Measurements from ENCODE around the gene TMEM120B.
"Not testable (repeated sequence)": the region's sequence is repeated elsewhere in the genome, so short reads cannot be mapped to it uniquely, and the experiment has no call there.

Gene TMEM120B

DNA sequence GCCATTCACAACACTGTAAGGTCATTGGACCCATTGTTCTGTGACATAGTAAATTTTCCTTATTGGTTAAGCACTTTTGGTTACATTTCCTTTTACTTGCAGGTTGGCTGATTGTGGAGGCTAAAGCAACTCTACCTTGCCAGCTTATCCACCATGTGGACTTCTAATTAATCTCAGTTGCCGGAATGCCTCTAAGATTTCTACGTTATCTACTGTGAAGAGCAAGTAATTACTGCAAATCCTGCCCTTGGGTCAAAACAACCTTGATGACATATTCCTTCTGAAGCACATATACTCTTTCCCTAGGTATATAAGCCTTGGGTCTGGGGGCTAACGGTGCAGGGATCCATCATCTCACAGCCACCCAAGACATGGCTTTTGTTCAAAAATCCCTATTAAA, 23.6 kb upstream of the TMEM120B start:
- Histone ChIP-seq H2AFZ (ENCODE audit: low read length) (no peak overlapping the region), H3K9me3 (ENCODE audit: insufficient read depth, low read depth, low read length) (no peaks in the 10 kb centered on the region), H3K9me2 (replicated peaks; ENCODE audit: low read depth, low read length) (no peaks in the 10 kb centered on the region), H3K27me3 (ENCODE audit: insufficient read depth, low read length, poor library complexity, severe bottlenecking) (no peaks in the 10 kb centered on the region), H3F3A (ENCODE audit: low read depth) (no peaks in the 10 kb centered on the region), H4K20me1 (ENCODE audit: insufficient read depth, low read length, poor library complexity, severe bottlenecking) (no peaks in the 10 kb centered on the region), H3K79me2 (ENCODE audit: insufficient read depth, low read length) (no peaks in the 10 kb centered on the region), H3K36me3 (ENCODE audit: insufficient read depth, low read length) (no peaks in the 10 kb centered on the region), H3K4me2 (ENCODE audit: low read depth, low read length, poor library complexity, severe bottlenecking) (no peak overlapping the region), H3K4me1 (ENCODE audit: insufficient read depth, low read length, poor library complexity, severe bottlenecking) (peaks cover 8% of the 10 kb centered on the region), H3K4me3 (ENCODE audit: low read length, poor library complexity, severe bottlenecking) (no peak overlapping the region), H3K9ac (ENCODE audit: low read depth, low read length, poor library complexity, severe bottlenecking) (no peak overlapping the region)
- TF ChIP-seq, protein P1, sequence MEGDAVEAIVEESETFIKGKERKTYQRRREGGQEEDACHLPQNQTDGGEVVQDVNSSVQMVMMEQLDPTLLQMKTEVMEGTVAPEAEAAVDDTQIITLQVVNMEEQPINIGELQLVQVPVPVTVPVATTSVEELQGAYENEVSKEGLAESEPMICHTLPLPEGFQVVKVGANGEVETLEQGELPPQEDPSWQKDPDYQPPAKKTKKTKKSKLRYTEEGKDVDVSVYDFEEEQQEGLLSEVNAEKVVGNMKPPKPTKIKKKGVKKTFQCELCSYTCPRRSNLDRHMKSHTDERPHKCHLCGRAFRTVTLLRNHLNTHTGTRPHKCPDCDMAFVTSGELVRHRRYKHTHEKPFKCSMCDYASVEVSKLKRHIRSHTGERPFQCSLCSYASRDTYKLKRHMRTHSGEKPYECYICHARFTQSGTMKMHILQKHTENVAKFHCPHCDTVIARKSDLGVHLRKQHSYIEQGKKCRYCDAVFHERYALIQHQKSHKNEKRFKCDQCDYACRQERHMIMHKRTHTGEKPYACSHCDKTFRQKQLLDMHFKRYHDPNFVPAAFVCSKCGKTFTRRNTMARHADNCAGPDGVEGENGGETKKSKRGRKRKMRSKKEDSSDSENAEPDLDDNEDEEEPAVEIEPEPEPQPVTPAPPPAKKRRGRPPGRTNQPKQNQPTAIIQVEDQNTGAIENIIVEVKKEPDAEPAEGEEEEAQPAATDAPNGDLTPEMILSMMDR (conservative IDR thresholded peaks at IDR 0.05; ENCODE audit: low read length), result no peak
- no peak for TF ChIP-seq EZH2phosphoT487 (IDR thresholded peaks at IDR 0.05; ENCODE audit: borderline replicate concordance)

DNA sequence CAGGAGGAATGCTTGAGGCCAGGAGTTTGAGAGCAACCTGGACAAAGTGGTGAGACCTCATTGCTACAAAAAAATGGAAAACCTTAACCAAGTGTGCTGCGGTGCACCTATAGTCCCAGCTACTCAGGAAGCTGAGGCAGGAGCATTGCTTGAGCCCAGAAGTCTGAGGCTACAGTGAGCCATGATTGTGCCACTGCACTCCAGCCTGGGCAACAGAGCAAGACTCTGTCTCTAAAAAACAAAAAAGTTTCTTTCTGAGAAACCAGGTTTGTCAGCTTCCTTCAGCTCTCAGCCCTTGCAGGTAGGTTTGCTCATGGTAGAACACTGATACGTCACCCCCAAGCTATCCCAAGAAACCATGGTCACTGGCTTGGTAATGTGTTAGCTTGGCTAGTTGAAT, 23.1 kb upstream of the TMEM120B start:
- H3F3A ChIP-seq (ENCODE audit: low read depth), result no peaks in the 10 kb centered on the region
- H3K9ac ChIP-seq (ENCODE audit: low read depth, low read length, poor library complexity, severe bottlenecking), result no peak overlapping the region
- peaks cover 8% of the 10 kb centered on the region for H3K4me1 ChIP-seq (ENCODE audit: insufficient read depth, low read length, poor library complexity, severe bottlenecking)
- no peak overlapping the region for H3K4me3 ChIP-seq (ENCODE audit: low read length, poor library complexity, severe bottlenecking)
- H3K27me3 ChIP-seq (ENCODE audit: insufficient read depth, low read length, poor library complexity, severe bottlenecking), result no peaks in the 10 kb centered on the region
- no peaks in the 10 kb centered on the region for H4K20me1 ChIP-seq (ENCODE audit: insufficient read depth, low read length, poor library complexity, severe bottlenecking)
- no peak overlapping the region for H2AFZ ChIP-seq (ENCODE audit: low read length)
- H3K36me3 ChIP-seq (ENCODE audit: insufficient read depth, low read length), result no peaks in the 10 kb centered on the region
- no peaks in the 10 kb centered on the region for H3K79me2 ChIP-seq (ENCODE audit: insufficient read depth, low read length)
- H3K9me2 ChIP-seq (replicated peaks; ENCODE audit: low read depth, low read length), result no peaks in the 10 kb centered on the region
- H3K9me3 ChIP-seq (ENCODE audit: insufficient read depth, low read depth, low read length), result no peaks in the 10 kb centered on the region
- TF ChIP-seq EZH2phosphoT487 (IDR thresholded peaks at IDR 0.05; ENCODE audit: borderline replicate concordance), result no peak
- TF ChIP-seq, protein P1 (conservative IDR thresholded peaks at IDR 0.05; ENCODE audit: low read length), result no peak
- no peak overlapping the region for H3K4me2 ChIP-seq (ENCODE audit: low read depth, low read length, poor library complexity, severe bottlenecking)

DNA sequence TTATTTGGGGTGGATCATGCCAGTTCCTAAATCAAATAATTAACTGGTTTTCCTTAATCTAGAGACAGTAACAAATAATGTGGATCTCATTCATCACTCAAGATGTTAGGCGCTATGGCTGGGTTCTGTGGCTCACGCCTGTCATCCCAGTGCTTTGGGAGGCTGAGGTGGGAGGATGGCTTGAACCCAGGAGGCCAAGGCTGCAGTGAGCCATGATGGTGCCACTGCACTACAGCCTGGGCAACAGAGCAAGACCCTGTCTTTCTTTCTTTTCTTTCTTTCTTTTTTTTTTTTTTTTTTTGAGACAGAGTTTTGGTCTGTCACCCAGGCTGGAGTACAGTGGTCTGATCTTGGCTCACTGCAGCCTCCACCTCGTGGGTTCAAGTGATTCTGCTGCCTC, 19.8 kb upstream of the TMEM120B start:
- H3K4me1 ChIP-seq (ENCODE audit: insufficient read depth, low read length, poor library complexity, severe bottlenecking); H2AFZ ChIP-seq (ENCODE audit: low read length); H3K79me2 ChIP-seq (ENCODE audit: insufficient read depth, low read length); H3K4me2 ChIP-seq (ENCODE audit: low read depth, low read length, poor library complexity, severe bottlenecking); H3K9me2 ChIP-seq (replicated peaks; ENCODE audit: low read depth, low read length); H3K9ac ChIP-seq (ENCODE audit: low read depth, low read length, poor library complexity, severe bottlenecking); H3F3A ChIP-seq (ENCODE audit: low read depth); H3K27me3 ChIP-seq (ENCODE audit: insufficient read depth, low read length, poor library complexity, severe bottlenecking); H4K20me1 ChIP-seq (ENCODE audit: insufficient read depth, low read length, poor library complexity, severe bottlenecking); H3K4me3 ChIP-seq (ENCODE audit: low read length, poor library complexity, severe bottlenecking); H3K36me3 ChIP-seq (ENCODE audit: insufficient read depth, low read length); H3K9me3 ChIP-seq (ENCODE audit: insufficient read depth, low read depth, low read length): not testable (repeated sequence)

DNA sequence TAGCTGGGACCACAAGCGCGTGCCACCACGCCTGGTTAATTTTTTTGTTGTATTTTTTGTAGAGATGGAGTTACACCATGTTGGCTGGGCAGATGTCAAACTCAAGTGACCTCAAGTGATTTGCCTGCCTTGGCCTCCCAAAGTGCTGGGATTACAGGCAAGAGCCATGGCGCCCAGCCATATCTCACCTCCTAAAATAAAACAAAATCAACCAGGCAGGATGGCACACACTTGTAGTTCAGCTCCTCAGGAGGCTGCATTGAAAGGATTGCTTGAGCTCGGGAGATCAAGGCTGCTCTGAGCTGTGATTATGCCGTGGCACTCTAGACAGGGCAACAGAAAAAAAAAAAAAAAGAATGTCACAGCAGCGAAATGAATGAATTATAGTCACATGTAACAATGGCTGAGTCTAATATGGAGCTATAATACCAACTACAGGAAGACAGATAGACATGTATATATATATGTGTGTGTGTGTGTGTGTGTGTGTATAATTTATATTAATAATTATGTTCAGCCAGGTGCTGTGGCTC, 19.3 kb upstream of the TMEM120B start:
- no peak for TF ChIP-seq EZH2phosphoT487 (IDR thresholded peaks at IDR 0.05; ENCODE audit: borderline replicate concordance)
- TF ChIP-seq, protein P1 (conservative IDR thresholded peaks at IDR 0.05; ENCODE audit: low read length), result no peak
- no peaks in the 10 kb centered on the region for H3K9me3 ChIP-seq (ENCODE audit: insufficient read depth, low read depth, low read length)
- no peaks in the 10 kb centered on the region for H3K36me3 ChIP-seq (ENCODE audit: insufficient read depth, low read length)
- no peak overlapping the region for H3K9ac ChIP-seq (ENCODE audit: low read depth, low read length, poor library complexity, severe bottlenecking)
- H3K9me2 ChIP-seq (replicated peaks; ENCODE audit: low read depth, low read length), result no peaks in the 10 kb centered on the region
- no peak overlapping the region for H2AFZ ChIP-seq (ENCODE audit: low read length)
- H3K27me3 ChIP-seq (ENCODE audit: insufficient read depth, low read length, poor library complexity, severe bottlenecking), result no peaks in the 10 kb centered on the region
- no peaks in the 10 kb centered on the region for H4K20me1 ChIP-seq (ENCODE audit: insufficient read depth, low read length, poor library complexity, severe bottlenecking)
- H3F3A ChIP-seq (ENCODE audit: low read depth), result no peaks in the 10 kb centered on the region
- no peak overlapping the region for H3K4me2 ChIP-seq (ENCODE audit: low read depth, low read length, poor library complexity, severe bottlenecking)
- no peaks in the 10 kb centered on the region for H3K79me2 ChIP-seq (ENCODE audit: insufficient read depth, low read length)
- H3K4me1 ChIP-seq (ENCODE audit: insufficient read depth, low read length, poor library complexity, severe bottlenecking), result no peaks in the 10 kb centered on the region
- no peak overlapping the region for H3K4me3 ChIP-seq (ENCODE audit: low read length, poor library complexity, severe bottlenecking)
